HG02610 (cell line): ENCODE measurements around the gene ISM1.

ENCODE experiments used
- ATAC-seq: cut with Tn5 transposase; IDR thresholded peaks from one replicate; pipeline ENCODE4 v1.9.1; 2021; ENCODE audit warnings: mild to moderate bottlenecking, moderate library complexity; ENCODE audit not compliant: unreplicated experiment

The ISM1 gene

DNA sequence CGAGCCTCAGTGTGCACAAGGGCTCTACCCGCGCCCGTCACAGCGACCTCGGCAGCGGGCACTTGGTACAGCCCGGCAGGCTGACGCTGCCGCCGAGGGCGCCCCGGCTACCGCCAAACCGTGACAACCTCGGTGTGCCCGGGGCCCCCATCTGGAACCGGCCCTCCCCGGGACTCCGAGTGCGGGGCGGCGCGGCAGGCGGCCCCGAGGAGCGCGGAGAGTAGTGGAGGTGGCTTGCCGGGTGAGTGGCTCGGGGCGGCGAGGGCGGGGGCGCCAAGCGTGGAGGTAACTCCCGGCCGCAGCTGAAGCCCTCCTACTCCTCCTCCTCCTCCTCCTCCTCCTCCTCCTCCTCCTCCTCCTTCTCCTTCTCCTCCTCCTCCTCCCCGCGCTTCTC lies at the start of gene ISM1:
ISM1 (plus strand) TSS at position 371 of the 394 bp plus-strand sequence. CDS start 503 bp downstream, outside the sequence.
- ATAC-seq, result peak; percentile 15

DNA sequence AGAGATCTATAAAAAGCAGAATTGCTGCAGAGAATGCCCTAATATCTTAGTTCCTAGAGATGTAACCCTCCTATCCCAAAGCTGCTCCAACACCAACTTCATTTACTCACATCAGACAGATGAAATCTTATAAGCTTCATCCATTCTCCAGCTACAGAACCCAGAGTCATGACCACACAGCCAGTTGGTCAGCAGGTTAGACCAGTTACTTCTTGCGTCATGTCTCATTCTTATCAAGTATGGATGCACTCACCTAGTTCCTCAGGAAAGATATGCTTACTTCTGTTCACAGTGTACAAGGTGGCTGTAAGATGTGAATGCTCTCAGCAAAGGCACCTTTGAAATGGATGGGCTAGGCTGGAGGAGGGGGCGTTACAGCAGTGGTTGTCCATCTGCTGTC lies 47.9 kb upstream of the ISM1 start:
- no peak for ATAC-seq

DNA sequence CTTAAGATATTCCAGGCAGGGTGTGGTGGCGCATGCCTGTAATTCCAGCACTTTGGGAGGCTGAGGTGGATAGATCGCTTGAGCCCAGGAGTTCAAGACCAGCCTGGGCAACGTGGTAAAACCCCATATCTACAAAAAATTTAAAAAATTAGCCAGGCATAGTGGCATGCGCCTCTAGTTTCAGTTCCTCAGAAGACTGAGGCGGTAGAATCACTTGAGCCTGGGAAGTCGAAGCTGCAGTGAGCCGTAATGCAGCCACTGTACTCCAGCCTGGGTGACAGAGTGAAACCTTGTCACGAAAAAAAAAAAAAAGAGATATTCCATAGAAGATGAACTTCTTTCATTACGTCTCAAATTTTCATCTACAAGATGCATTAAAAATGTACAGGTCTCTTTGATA lies 46.7 kb upstream of the ISM1 start:
- ATAC-seq, result no peak

DNA sequence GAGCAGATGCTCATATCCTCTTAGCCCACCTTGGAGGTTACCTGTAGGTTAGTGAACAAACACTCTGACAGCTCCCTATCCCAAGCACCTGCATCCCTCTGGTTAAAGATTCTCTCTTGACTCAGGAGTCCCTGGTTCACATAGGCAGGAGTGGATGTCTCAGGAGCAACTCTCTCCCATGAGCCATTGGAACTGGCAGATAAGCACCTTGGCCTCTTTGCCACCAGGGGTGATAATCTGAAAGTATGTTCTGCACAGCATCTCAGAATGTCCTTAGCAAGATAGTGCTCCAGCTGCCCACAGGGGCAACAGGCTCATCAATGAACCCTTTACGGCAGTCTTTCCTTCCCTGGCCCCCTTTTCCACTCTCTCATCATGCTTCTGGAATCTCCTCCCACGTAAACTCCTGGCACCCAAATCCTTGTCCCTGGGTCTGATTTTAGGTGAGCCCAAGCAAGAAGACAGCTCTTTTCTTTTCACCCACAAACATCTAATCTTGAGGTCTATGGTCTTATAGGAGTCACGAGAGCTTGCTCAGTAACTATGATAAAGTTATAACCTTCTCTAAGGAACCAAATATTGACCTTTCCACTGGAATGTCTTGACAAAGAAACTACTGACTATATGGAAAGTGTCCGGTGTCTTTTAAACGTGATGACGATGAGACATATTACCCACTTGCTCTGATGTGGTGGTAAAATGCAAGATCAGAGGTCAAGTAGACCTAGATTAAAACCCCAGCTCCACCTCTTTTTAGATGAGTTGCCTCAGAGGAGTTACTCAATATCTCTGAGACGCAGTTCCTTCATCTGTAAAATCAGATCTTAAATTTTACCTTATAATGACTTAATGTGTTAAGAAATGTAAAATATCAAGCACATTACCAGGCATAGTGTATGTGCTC lies 39.8 kb upstream of the ISM1 start:
- ATAC-seq, result no peak

DNA sequence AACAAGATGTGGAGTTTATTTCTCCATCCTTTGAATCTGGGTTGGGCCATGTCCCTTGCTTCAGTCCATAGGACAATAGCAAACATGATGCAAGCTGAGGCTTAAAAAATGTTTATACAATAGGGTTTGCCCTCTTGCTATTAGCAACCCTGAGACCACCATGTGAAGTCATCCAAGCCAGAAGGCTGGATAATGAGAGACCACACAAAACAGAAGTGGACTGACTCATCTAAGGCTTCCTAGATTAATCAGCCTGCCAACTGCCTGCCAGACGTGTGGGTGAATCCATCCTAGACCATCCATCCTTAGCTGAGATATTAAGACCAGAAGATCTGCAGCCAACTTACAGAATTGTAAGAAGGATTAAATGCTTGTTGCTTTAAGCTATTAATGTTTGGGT lies 38.1 kb upstream of the ISM1 start:
- ATAC-seq, result peak; percentile 79

DNA sequence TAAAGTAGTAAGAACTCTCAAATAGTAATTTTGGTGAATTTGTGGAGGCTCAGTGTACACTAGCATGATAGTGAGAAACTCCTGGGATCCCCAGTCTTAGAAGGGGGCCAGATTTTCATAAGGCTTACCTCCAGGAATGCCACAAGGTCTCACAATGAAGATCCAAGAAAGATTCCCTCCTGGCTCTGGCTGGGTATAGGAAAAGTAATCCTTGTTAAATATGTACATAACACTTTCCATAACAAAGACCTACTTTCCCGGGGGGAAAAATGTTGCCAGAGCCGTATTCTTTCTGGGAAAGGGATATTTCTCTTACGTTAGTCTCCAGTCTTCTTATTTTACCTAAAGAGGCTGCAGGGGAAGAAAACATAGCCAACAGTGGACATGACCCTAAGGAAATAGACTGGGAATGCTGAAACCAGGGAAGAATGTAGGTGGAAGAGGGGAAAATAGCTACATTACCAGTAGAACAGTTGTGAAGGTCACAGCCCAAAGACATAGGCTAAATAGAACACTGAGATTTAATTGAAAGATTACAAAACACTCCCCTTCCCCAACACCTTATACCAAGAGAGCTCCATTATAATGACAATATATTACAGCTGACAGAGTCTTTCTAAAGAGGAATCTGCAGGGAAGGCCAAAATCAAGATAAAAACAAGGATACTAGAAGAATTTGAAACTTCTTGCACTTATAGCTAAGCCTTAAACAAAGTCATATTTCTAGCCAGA lies 34.9 kb upstream of the ISM1 start:
- no peak for ATAC-seq

DNA sequence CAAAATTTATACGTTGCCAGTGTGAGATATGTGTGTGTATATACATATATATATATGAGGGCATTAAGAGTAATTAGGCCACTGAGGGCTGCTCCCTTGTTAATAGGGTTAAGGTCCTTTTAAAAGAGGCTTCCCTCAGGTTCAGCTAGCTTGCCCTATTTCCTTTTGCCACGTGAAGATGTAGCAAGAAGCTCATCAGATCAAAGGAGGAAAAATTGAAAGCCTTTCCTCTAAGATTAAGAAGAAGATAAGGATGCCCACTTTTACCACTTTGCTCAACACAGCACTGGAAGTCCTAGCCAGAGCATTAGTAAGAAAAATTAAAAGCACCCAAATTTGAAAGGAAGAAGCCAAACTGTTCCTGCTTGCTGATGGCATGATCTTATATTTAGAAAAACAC lies 33.2 kb upstream of the ISM1 start:
- no peak for ATAC-seq

DNA sequence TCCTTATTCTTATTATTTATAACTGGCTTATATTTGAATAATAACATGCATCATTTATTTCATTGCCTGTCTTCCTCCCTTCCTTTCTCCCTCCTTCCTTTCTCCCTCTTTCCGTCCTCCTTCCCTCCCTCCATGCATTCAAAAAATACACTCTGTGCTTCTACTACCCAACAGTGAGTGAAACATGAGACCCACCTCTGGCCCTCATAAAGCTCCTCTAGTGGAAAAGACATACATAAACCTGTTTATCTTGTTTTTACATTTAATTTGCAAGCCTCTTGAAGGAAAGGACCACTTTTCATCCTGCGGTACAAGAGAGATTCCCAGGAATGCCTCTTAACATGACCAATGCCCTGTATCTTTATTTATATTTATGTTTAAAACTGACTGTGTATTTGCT lies 21.8 kb upstream of the ISM1 start:
- ATAC-seq, result no peak

DNA sequence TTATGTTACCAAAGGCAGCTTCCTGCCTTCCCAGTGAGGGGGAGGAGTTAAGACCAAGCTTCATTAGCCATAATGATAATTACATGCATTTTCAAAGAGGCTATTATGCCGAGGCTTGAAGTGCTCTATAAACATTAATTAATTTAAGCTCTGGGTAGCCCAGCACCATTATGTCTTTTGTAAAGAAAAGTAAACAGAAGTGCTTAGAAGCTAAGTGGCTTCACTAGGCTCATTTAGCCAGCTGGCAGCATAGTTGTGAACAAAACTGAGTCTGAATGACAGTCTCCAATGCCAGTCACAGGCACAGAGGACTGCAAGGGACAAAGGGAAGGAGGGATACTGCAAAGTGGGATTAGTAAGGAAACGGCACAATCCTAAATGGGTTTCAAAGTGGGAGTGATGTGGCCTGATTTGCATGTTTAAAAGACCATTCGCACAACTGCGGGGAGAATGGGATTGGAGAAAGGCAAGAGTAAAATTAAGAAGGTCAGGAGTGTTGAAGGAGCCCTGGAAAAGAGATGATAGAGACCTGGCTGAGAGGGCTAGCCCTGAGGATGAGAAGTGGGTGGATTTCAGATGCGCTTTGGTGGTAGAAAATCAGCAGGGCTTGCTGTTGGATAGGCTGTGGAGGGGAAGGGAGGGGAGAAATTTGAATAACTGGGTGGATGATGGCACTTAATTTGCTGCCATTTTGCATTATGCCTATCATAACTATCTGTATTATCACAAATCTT lies 20.1 kb upstream of the ISM1 start:
- ATAC-seq, result no peak

DNA sequence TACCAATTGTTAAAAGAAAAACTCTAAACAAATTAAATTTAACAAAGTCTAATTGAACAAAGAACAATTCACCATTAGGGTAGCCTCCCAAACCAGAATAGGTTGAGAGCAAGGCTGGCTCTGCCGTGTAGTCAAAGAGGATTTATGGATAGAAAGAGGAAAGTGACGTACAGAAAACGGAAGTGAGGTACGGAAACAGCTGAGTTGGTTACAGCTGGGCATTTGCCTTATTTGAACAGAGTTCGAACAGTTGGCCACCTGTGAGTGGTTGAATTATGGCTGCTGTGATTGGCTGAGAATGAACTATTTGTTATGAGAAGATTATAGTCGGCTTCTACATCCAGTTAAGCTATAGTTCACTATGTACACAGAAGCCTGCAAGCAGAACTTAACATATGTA lies 18.5 kb upstream of the ISM1 start:
- ATAC-seq, result no peak

DNA sequence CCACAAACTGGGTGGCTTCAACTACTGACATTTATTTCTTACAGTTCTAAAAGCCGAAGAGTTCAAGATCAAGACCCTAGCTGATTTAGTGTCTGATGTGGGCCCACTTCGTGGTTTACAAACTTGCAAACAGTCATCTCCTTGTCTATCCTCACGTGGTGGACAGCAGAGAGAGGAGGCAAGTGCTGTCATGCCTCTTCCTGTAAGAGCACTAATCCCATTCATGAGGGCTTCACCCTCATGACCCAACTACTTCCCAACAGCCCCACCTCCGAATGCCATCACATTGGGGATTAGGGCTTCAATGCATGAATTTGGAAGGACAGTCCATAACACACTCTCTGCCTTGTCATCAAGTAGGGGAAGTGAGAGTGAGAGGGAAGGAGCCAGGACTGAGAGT lies 15.6 kb upstream of the ISM1 start:
- no peak for ATAC-seq

DNA sequence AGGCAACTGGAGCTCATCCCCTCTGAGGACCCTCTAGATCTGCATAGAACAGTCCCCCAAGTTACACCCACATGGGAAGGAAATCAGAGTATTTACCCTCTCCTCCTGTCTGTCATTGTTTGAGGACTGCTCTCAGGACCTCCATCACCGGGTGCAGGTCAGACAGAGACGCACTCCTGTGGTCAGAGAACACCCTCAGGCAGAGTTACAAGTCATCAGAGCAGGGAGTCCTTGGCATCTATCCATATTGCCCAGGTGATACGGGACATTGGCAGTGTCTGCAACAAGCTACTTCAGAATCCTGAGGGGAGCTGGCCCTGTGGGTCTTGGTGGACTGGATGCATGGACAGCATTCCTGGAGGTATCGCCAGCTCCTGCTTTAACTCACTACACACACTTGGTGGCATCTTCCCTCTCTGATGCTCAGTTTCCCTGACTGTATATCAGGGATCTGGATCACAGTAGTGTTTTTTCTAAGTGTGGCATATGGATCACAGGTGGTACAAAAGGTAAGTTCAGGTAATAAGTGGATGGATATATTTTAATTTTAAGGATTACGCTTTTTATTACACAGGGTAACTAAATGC lies 15.1 kb upstream of the ISM1 start:
- no peak for ATAC-seq

DNA sequence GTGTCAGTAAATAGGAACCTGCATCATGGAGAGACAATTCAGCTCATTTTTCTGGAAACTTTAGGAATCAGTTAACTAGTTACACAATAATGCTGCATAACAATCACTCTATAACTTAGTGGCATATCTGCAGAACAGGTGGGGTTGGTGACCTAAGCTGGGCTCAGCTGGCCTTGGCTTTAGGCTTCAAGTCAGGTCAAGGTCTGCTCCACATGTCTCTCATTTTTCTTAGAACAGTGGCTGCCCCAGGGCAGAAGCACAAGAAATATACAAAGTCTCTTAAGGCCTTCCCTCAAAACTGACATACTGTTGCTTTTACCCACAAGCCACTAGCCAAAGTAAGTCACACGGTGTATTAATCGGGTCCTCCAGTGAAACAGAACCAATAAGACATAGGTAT lies 14.1 kb upstream of the ISM1 start:
- no peak for ATAC-seq

DNA sequence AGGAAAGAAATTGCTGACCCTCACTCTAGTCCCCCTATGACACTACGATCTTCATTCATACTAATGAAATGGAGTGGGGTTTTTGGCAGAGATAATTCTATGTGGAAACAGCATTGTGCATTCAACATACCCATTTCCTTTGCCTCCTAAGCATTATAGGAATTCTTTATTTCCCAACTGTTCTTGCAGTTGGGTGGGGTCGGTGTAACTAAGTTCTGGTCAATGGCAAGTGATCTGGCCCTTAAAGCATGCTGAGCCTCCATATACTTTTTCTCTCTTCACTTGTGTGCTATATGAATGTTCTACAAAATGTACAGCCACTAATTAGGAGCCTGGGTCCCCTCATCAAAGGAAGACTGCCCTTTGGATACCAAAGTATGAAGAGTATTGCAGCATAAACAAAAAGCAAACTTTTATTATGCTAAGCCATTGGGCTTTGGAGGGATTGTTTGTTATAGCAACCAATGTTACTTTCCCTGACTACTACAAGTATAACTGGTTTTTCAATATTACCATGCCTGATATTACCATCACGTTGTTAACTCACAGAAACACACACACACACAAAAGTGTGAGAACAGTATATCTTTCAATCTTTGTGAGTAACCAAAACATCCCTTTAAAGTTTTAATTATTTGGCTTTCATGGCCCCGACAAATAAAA lies 9.0 kb upstream of the ISM1 start:
- no peak for ATAC-seq

DNA sequence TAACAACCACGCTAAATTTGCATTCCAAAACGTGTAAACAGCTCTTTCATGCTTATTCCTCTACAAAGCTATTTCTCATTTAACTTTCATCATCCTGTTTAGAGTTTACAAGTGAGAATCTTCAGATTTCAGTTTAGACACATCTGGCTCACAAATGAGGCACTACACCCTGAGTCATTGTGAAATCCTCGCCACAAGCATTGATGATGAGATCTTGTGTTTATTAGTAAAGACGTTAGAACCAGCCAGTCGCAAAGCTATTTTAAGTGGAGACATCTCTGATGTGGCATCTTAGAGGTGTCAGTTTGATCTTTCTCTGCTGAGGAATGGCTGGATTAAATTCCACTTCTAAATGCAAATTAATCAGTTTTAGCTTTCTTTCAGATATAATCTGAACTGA lies 8.3 kb upstream of the ISM1 start:
- no peak for ATAC-seq

DNA sequence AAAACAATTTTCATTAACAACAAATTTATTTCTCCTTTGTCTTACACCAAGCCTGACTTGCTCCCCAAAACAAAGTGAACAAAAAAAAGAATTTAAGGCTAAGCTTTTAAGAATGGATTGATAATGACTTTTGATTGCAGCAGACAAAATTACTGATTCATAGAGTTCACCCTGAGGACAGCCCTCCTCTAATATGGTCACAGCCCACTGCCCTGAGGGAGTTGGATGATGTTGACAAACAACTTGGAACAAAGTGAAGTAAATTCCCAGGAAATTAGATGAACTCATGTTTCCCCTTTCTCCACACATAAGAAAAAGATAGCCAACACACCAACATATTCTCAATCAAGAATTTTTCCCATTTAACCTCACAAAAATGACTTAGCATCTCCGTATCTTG lies 7.7 kb upstream of the ISM1 start:
- no peak for ATAC-seq

DNA sequence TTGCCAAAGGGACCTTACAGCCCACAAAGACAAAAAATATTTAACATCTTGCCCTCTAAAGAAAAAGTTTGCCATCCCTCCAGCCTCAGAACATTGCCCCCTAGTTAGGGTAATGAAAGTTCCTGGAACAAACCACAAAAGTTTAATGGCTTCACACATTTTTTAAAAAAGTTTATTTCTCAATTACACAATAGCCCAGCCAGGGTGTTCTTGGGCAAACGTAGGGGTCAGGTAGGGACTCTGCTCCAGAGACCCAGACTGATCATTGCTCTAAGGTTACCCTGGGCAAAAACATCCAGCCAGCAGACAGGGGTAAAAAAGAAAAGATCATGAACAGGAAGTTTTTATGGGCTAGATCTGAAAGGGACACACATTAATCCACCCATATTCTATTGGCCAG lies 4.5 kb upstream of the ISM1 start:
- no peak for ATAC-seq

DNA sequence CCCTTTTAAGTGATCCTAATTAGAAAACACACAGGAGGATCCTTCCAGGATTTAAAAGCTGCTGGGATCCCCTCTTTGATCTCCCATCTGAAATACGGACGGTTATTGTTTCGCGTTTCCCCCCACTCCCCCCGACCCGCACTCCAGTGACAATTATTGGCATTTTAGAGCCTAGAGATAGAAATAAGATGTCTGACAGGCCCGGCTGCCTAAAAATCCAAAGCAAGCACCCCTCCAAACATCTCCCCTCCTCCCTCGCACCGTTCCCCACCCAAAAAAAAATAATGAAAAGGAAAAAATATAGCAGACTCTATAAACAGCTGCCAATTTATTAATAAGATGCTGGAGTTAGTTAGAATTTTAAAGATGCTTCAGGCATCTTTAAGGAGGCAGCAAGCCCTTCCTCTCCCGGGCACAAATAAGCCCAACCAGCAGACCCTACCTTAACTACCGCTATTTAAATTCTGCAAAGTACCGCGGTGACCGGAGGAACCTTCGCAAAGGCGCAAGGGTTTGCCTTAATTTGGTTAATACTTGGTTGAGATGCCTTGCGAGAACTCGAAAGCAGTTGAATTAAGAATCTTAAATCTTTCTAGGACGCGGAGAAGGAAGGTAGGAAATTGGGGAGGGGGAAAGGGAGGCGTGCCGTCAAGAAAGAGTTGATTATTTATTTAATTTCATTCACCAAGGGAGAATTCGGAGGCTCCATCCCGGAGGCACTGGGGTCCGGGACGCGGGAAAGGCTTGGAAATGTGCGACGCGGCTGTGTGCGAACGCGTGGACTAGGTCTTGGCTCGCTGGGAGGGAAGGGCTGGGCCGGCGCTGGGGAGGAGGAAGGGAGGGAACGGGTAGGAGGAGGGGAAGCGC lies 1.5 kb upstream of the ISM1 start:
- ATAC-seq, result no peak

DNA sequence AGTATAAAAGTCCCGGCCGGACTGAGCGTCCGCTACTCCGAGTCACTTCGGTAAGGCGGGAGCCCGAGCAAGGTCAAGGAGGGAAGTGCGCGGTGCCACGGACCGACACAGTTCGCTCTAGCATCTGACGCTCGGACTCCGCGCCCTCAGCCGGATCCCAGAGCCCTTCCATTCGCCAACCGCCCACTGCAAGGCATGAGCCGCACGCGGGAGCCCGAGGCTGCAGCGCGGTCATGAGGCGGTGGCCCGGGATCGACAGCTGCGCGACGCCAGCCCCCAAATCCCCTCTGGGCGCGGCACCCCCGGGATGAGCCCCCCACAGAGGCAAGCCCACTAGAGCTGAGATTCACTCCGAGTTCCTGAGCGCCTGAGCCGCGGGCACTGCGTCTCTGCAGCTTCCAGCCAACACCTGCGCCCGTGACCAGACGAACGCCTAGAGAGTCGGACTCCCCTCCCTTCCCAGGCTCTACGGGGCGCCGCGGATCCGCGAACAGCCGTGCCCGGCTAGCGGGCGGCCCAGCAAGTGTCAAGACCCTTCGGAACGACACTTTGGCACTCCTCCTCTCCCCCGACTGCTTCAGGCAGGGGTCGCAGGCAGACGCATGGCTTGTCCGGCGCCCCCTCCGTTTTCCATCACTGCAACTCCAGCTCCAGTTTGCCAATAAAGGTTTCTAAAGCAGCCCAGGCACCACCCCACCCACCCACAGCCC lies 725 bp upstream of the ISM1 start:
- no peak for ATAC-seq
